Neural cell (in vitro differentiated cells): ENCODE results near the gene ANGEL2. TPM values are rescaled to one million over a fixed set of nuclear protein-coding genes. Genes with fewer than 3 reads are reported as not detected.

Source experiments
- H2AFZ ChIP-seq: fragments of 200-600, 300-800 bp; sonication (generic), shearing (Covaris generic); 2 replicates; pipeline ENCODE4 v1.6.0; 2014; ENCODE audit warnings: low read depth, mild to moderate bottlenecking, antibody characterized with exemption, low read length, moderate library complexity
- H3F3A ChIP-seq: fragments of 200-600 bp; shearing (Covaris generic); 2 replicates; pipeline ENCODE4 v1.6.1; 2016; ENCODE audit warnings: mild to moderate bottlenecking, moderate library complexity, mixed read lengths, antibody characterized with exemption, low read length; ENCODE audit not compliant: insufficient read depth, poor library complexity, severe bottlenecking
- H3K27ac ChIP-seq: fragments of 200-600, 300-800 bp; sonication (generic), shearing (Covaris generic); 2 replicates; pipeline ENCODE4 v1.5.1; 2014; ENCODE audit warnings: mild to moderate bottlenecking, low read length, moderate library complexity
- H3K27me3 ChIP-seq: fragments of 300-800, 200-600 bp; sonication (generic), shearing (Covaris generic); 2 replicates; pipeline ENCODE4 v1.6.0; 2014; ENCODE audit warnings: mild to moderate bottlenecking, low read depth, low read length, moderate library complexity; ENCODE audit not compliant: insufficient read depth
- H3K36me3 ChIP-seq: fragments of 300-800, 200-600 bp; sonication (generic), shearing (Covaris generic); 2 replicates; pipeline ENCODE4 v1.5.1; 2014; ENCODE audit warnings: mild to moderate bottlenecking, antibody characterized with exemption, low read length, moderate library complexity; ENCODE audit not compliant: insufficient read depth
- H3K4me2 ChIP-seq: fragments of 300-800, 200-600 bp; sonication (generic), shearing (Covaris generic); 2 replicates; pipeline ENCODE4 v1.6.0; 2014; ENCODE audit warnings: mild to moderate bottlenecking, low read length
- H3K4me3 ChIP-seq: fragments of 300-800, 200-600 bp; sonication (generic), shearing (Covaris generic); 2 replicates; pipeline ENCODE4 v1.5.1; 2014; ENCODE audit warnings: mild to moderate bottlenecking, low read length, moderate library complexity
- H3K79me2 ChIP-seq: fragments of 200-600 bp; shearing (Covaris generic); replicated peaks from 2 replicates; pipeline ENCODE4 v1.6.0; 2014; ENCODE audit warnings: mild to moderate bottlenecking, low read length, moderate library complexity; ENCODE audit not compliant: insufficient read depth
- H3K9ac ChIP-seq: fragments of 300-800, 200-600 bp; sonication (generic), shearing (Covaris generic); 2 replicates; pipeline ENCODE4 v1.6.1; 2016; ENCODE audit warnings: mild to moderate bottlenecking, low read length, mixed read lengths
- H3K9me2 ChIP-seq: fragments of 200-600 bp; shearing (Covaris generic); 2 replicates; pipeline ENCODE4 v1.6.1; 2016; ENCODE audit warnings: mild to moderate bottlenecking, low read length, mixed read lengths; ENCODE audit not compliant: insufficient read depth
- H3K9me3 ChIP-seq: fragments of 200-600, 300-800 bp; sonication (generic), shearing (Covaris generic); 2 replicates; pipeline ENCODE4 v1.6.1; 2016; ENCODE audit warnings: mild to moderate bottlenecking, mixed run types, low read length, moderate library complexity, mixed read lengths
- H4K20me1 ChIP-seq: fragments of 200-600 bp; shearing (Covaris generic); 2 replicates; pipeline ENCODE4 v1.6.1; 2016; ENCODE audit warnings: mild to moderate bottlenecking, mixed run types; ENCODE audit not compliant: insufficient read depth
- CTCF ChIP-seq: fragments of 450-650 bp; IDR thresholded peaks from 2 replicates; pipeline ENCODE4 v1.5.1; 2014; ENCODE audit warnings: antibody characterized with exemption, mild to moderate bottlenecking, moderate library complexity; ENCODE audit not compliant: poor library complexity, severe bottlenecking
- EP300 ChIP-seq: fragments of 450-650 bp; conservative IDR thresholded peaks from 2 replicates; pipeline ENCODE4 v1.6.1; 2014; ENCODE audit warnings: antibody characterized with exemption, mild to moderate bottlenecking, moderate library complexity; ENCODE audit not compliant: poor library complexity, severe bottlenecking
- EZH2 ChIP-seq: fragments of 200-600, 300-800 bp; shearing (Covaris generic), sonication (generic); IDR thresholded peaks from 2 replicates; pipeline ENCODE4 v1.6.1; 2014; ENCODE audit warnings: antibody characterized with exemption, low read length, borderline replicate concordance, mild to moderate bottlenecking; ENCODE audit not compliant: insufficient read depth, poor library complexity, severe bottlenecking
- MXI1 ChIP-seq: fragments of 450-650 bp; conservative IDR thresholded peaks from 2 replicates; pipeline ENCODE4 v1.6.1; 2014; ENCODE audit warnings: antibody characterized with exemption, mild to moderate bottlenecking; ENCODE audit not compliant: poor library complexity, severe bottlenecking
- POLR2AphosphoS5 ChIP-seq: IDR thresholded peaks from 2 replicates; pipeline ENCODE4 v1.6.1; 2012
- RAD21 ChIP-seq: fragments of 450-650 bp; conservative IDR thresholded peaks from 2 replicates; pipeline ENCODE4 v1.6.1; 2014; ENCODE audit warnings: antibody characterized with exemption, mild to moderate bottlenecking, moderate library complexity
- REST ChIP-seq: IDR thresholded peaks from 2 replicates; pipeline ENCODE4 v1.6.1; 2012; ENCODE audit warnings: borderline replicate concordance
- SMC3 ChIP-seq: fragments of 450-650 bp; conservative IDR thresholded peaks from 2 replicates; pipeline ENCODE4 v1.6.1; 2014; ENCODE audit warnings: antibody characterized with exemption, mild to moderate bottlenecking, moderate library complexity; ENCODE audit not compliant: poor library complexity
- TAF1 ChIP-seq: IDR thresholded peaks from 2 replicates; pipeline ENCODE4 v1.6.1; 2012; ENCODE audit warnings: low read depth
- polyA plus RNA-seq: library from polyadenylated mRNA; depleted of rRNA; stranded (reverse); fragments of >200 nt; gene quantifications from 2 replicates; pipeline ENCODE4 v1.2.3, GENCODE V29; 2014

Gene ANGEL2
- polyA plus RNA-seq, 1 donor from 2014 or later = 58.7 TPM

GRCh38 chr1:212981571-212982328 is 33.9 kb downstream of the ANGEL2 start:
- Histone ChIP-seq H3K4me3 (no peak overlapping the region), H3K79me2 (no peaks in the 10 kb centered on the region), H3K4me2 (no peak overlapping the region), H3K27ac (no peak overlapping the region), H3F3A (no peaks in the 10 kb centered on the region), H3K27me3 (no peaks in the 10 kb centered on the region), H3K9me2 (no peaks in the 10 kb centered on the region), H3K9ac (no peak overlapping the region), H2AFZ (no peak overlapping the region), H4K20me1 (no peaks in the 10 kb centered on the region), H3K36me3 (peaks cover 8% of the 10 kb centered on the region), H3K9me3 (no peaks in the 10 kb centered on the region)
- TF ChIP-seq RAD21 (no peak), REST (no peak), MXI1 (no peak), POLR2AphosphoS5 (no peak), SMC3 (no peak), TAF1 (no peak), CTCF (no peak), EZH2 (no peak), EP300 (no peak)

- H3K4me3 ChIP-seq = no peak overlapping the region
- H3K27me3 ChIP-seq = no peaks in the 10 kb centered on the region
- TF ChIP-seq POLR2AphosphoS5 (no peak), SMC3 (no peak), MXI1 (no peak), TAF1 (no peak), EP300 (no peak), RAD21 (no peak), REST (no peak), EZH2 (no peak), CTCF (no peak)
- H3K79me2 ChIP-seq = no peaks in the 10 kb centered on the region
- H3K4me2 ChIP-seq = no peak overlapping the region
- no peak overlapping the region for H3K9ac ChIP-seq
- peaks cover 8% of the 10 kb centered on the region for H3K36me3 ChIP-seq
- no peaks in the 10 kb centered on the region for H3F3A ChIP-seq
- H3K9me3 ChIP-seq = no peaks in the 10 kb centered on the region
- no peak overlapping the region for H2AFZ ChIP-seq
- no peaks in the 10 kb centered on the region for H4K20me1 ChIP-seq
- no peaks in the 10 kb centered on the region for H3K9me2 ChIP-seq
- H3K27ac ChIP-seq = no peak overlapping the region
Observed at GRCh38 chr1:212981025-212981495, 34.6 kb downstream of the ANGEL2 start.
